Erythroblast (primary cell): ENCODE data around the gene ATP1B2.
A peak's percentile ranks its signal among the peaks of the same experiment; 100 is the strongest.
"Not testable (repeated sequence)": the region's sequence is repeated elsewhere in the genome, so short reads cannot be mapped to it uniquely, and the experiment has no call there.

ENCODE experiments used
- DNase-seq, 2 experiments: peaks; one replicate each; lab custom pipeline; 2025; lab: John Stamatoyannopoulos, UW
- GATA1 ChIP-seq: IDR thresholded peaks from 2 replicates; pipeline ENCODE4 v1.6.1; 2011; ENCODE audit warnings: low read depth, mild to moderate bottlenecking, control low read depth, low read length, moderate library complexity
- POLR2A ChIP-seq: IDR thresholded peaks from 2 replicates; pipeline ENCODE4 v1.6.1; 2011; ENCODE audit warnings: mild to moderate bottlenecking, low read length

The ATP1B2 gene

GRCh38 chr17:7650509-7651096 lies at the start of gene ATP1B2:
Gene ATP1B2 (plus strand): TSS chr17:7650926. CDS start chr17:7651519, 593 bp downstream.
- peak; percentile 97 to 100 for DNase-seq
- TF ChIP-seq POLR2A (peak; percentile 77), GATA1 (peak; percentile 57)

- TF ChIP-seq GATA1: no peak
- TF ChIP-seq POLR2A: no peak
- DNase-seq: no peak
Observed at GRCh38 chr17:7606280-7606679, 44.4 kb upstream of the ATP1B2 start.

GRCh38 chr17:7610641-7611040 lies 40.1 kb upstream of the ATP1B2 start:
- no peak for DNase-seq
- TF ChIP-seq POLR2A (no peak), GATA1 (no peak)

- TF ChIP-seq POLR2A: no peak
- no peak for TF ChIP-seq GATA1
- peak; percentile 23 to 34 for DNase-seq
Observed at GRCh38 chr17:7611635-7612293, 39.0 kb upstream of the ATP1B2 start.

GRCh38 chr17:7612294-7612640 lies 38.5 kb upstream of the ATP1B2 start:
- no peak for TF ChIP-seq POLR2A
- no peak for TF ChIP-seq GATA1
- DNase-seq: no peak

- peak; percentile 36 to 46 for DNase-seq
- no peak for TF ChIP-seq POLR2A
- no peak for TF ChIP-seq GATA1
Observed at GRCh38 chr17:7613769-7614424, 36.8 kb upstream of the ATP1B2 start.

- DNase-seq: peak; percentile 100
Observed at GRCh38 chr17:7614425-7615264, 36.1 kb upstream of the ATP1B2 start, which contains the start of gene FXR2. Gene FXR2 (minus strand): TSS chr17:7614897. CDS start chr17:7614532, 365 bp downstream.

GRCh38 chr17:7615265-7615747 lies 35.4 kb upstream of the ATP1B2 start:
- no peak for TF ChIP-seq POLR2A
- no peak for TF ChIP-seq GATA1

More at GRCh38 chr17:7614425-7615264, 36.1 kb upstream of the ATP1B2 start, which contains the start of gene FXR2:
- TF ChIP-seq GATA1 (no peak), POLR2A (peak; percentile 57)

GRCh38 chr17:7618608-7619007 lies 32.1 kb upstream of the ATP1B2 start:
- no peak for DNase-seq
- no peak for TF ChIP-seq POLR2A
- TF ChIP-seq GATA1: no peak

More at GRCh38 chr17:7615265-7615747, 35.4 kb upstream of the ATP1B2 start:
- DNase-seq: no peak

GRCh38 chr17:7620835-7621234 lies 29.9 kb upstream of the ATP1B2 start:
- TF ChIP-seq GATA1 (no peak), POLR2A (no peak)
- DNase-seq: no peak

GRCh38 chr17:7623661-7624060 lies 27.1 kb upstream of the ATP1B2 start:
- no peak for DNase-seq
- TF ChIP-seq GATA1 (no peak), POLR2A (no peak)

- DNase-seq: not testable (repeated sequence)
Observed at GRCh38 chr17:7625749-7626148, 25.0 kb upstream of the ATP1B2 start.

GRCh38 chr17:7626307-7626706 lies 24.4 kb upstream of the ATP1B2 start:
- no peak for TF ChIP-seq GATA1
- TF ChIP-seq POLR2A: no peak
- DNase-seq: no peak

- peak in 1 of 2 experiments; percentile 50 for DNase-seq
- TF ChIP-seq GATA1: no peak
- no peak for TF ChIP-seq POLR2A
Observed at GRCh38 chr17:7626956-7627249, 23.8 kb upstream of the ATP1B2 start.
